Stimulated activated CD8-positive, alpha-beta memory T cell treated with anti-CD3 and anti-CD28 coated beads, Interleukin-4, amount 100 ng/mL, for 4 hours (primary cell): Measurements from ENCODE around the gene PHKG1.
"Not testable (repeated sequence)": the region's sequence is repeated elsewhere in the genome, so short reads cannot be mapped to it uniquely, and the experiment has no call there.

Experiments
- DNase-seq, 2 donors: peaks; one replicate each; pipeline ENCODE4 v3.0.0-alpha.2; 2020; ENCODE audit warnings: low read depth in 2 of 2, low spot score in 1 of 2

Gene PHKG1

GRCh38 chr7:56083150-56083785 is 9.5 kb downstream of the PHKG1 start:
- DNase-seq = no peak

- no peak for DNase-seq
These were observed 11.0 kb downstream of the PHKG1 start for GRCh38 chr7:56081626-56082340.

- DNase-seq = not testable (repeated sequence)
These were observed 11.9 kb downstream of the PHKG1 start for GRCh38 chr7:56080726-56081435.

- DNase-seq = no peak
These were observed 13.1 kb downstream of the PHKG1 start for GRCh38 chr7:56079450-56080185.

GRCh38 chr7:56078196-56078595 is 14.6 kb downstream of the PHKG1 start:
- DNase-seq = no peak

- DNase-seq = no peak
These were observed 15.1 kb downstream of the PHKG1 start for GRCh38 chr7:56077681-56078080.

GRCh38 chr7:56074371-56074791 is 18.4 kb downstream of the PHKG1 start:
- DNase-seq = peak; percentile 12 to 52

- not testable (repeated sequence) for DNase-seq
These were observed 26.4 kb downstream of the PHKG1 start for GRCh38 chr7:56066376-56066775.

GRCh38 chr7:56063882-56064625 is 28.7 kb downstream of the PHKG1 start, which contains the start of gene SUMF2:
SUMF2 (plus strand) TSS chr7:56064286; CDS start chr7:56064312, 26 bp downstream.
- DNase-seq = peak; percentile 70 to 78

GRCh38 chr7:56063500-56063881 is 29.3 kb downstream of the PHKG1 start:
- no peak for DNase-seq

- DNase-seq = no peak
These were observed 30.4 kb downstream of the PHKG1 start for GRCh38 chr7:56062382-56062781.

- no peak for DNase-seq
These were observed 38.8 kb downstream of the PHKG1 start for GRCh38 chr7:56053993-56054392.

- DNase-seq = no peak
These were observed 39.4 kb downstream of the PHKG1 start for GRCh38 chr7:56053379-56053778.

GRCh38 chr7:56051339-56052191 is 41.2 kb downstream of the PHKG1 start, which contains the start of the genes CCT6A and PSPH:
CCT6A (plus strand) TSS chr7:56051765; CDS start chr7:56051849, 84 bp downstream.
PSPH (minus strand) TSS chr7:56051444; CDS start chr7:56021212, 30,232 bp downstream.
- peak; percentile 76 to 88 for DNase-seq

- DNase-seq = no peak
These were observed 41.8 kb downstream of the PHKG1 start for GRCh38 chr7:56051053-56051338.

GRCh38 chr7:56048763-56049162 is 44.0 kb downstream of the PHKG1 start:
- DNase-seq = not testable (repeated sequence)

- no peak for DNase-seq
These were observed 44.5 kb downstream of the PHKG1 start for GRCh38 chr7:56048245-56048644.

GRCh38 chr7:56047446-56048116 is 45.2 kb downstream of the PHKG1 start:
- not testable (repeated sequence) for DNase-seq
